HG03520 (cell line): Measurements from ENCODE around the gene SEPTIN3.
"Not testable (repeated sequence)": the region's sequence is repeated elsewhere in the genome, so short reads cannot be mapped to it uniquely, and the experiment has no call there.

ENCODE experiments used
- ATAC-seq: cut with Tn5 transposase; IDR thresholded peaks from one replicate; pipeline ENCODE4 v1.9.1; 2021; ENCODE audit warnings: mild to moderate bottlenecking, moderate library complexity; ENCODE audit not compliant: unreplicated experiment

Gene SEPTIN3

DNA sequence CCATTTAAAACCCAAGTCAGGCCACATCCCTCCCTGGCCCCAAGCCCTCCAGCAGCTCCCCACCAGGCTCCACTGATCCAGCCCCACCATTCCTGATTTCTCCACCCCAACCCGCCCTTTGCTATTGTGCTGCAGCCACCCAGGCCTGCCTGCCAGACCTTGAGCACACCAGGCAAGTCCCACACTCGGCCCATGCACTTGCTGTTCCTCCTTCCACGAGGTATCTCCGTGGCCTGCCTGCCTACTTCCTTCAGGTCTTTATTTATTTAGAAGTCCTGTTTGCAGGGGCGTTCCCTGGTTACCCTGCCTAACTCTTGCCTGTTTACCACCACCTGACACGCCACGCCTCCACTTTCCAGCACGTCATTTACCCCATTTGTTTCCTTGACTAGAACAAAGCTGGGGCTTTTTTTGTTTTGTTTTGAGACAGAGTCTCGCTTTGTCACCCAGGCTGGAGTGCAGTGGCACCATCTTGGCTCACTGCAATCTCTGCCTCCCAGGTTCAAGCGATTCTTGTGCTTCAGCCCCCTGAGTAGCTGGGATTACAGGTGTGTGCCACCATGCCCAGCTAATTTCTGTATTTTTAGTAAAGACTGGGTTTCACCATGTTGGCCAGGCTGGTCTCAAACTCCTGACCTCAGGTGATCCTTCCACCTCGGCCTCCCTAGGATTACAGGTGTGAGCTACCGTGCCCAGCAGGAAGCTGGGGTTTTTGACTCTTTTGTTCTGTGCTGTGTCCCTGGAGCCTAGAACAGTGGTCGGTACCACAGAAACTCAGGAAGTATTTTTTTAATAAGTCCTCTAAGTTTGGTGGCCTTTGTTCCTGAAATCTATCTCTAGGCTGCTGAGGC, 29.0 kb upstream of the SEPTIN3 start:
- ATAC-seq, result peak; percentile 49

DNA sequence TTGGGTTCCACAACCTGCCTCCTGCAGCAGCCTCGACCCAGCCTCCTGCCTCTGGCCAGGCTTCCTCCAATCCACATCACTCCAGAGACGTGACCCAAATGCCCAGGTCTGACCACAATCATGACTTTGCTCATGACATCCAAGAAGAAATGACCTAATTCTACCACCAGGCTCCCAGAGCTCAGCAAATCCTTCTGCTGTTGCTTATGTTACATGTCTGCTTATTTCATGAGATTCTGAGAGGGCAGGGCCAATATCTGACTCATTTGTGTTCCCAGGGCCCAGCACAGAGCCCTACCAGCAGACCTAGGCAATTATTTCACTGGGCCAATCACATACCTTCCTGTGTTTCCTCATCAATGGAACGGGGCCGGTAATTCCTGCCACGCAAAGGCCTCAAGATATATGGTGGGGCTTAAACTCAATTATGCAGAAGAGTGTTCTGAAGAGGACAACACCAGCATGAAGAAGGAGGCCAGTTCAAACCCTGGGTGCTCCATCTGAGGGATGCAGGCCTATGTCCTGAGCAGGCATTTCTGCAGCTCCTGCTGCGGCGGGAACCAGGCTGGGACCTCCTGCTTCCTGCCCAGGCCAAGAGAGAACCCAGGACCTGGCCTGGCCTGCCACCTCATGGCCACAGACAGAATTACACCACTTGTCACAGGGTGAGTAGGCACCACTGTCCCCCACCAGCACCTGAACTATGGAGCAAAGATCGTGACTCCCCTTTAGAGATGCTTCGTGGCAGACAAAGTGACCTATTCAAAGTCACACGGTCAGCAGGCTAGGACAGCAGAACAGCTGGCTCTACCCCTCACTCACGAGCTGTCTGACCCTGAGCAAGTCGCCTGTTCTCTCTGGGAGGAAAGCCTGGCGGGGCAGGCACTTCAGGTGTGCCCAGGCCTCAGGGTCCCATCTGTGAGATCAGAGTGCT, 28.1 kb upstream of the SEPTIN3 start:
- ATAC-seq, result peak; percentile 34

DNA sequence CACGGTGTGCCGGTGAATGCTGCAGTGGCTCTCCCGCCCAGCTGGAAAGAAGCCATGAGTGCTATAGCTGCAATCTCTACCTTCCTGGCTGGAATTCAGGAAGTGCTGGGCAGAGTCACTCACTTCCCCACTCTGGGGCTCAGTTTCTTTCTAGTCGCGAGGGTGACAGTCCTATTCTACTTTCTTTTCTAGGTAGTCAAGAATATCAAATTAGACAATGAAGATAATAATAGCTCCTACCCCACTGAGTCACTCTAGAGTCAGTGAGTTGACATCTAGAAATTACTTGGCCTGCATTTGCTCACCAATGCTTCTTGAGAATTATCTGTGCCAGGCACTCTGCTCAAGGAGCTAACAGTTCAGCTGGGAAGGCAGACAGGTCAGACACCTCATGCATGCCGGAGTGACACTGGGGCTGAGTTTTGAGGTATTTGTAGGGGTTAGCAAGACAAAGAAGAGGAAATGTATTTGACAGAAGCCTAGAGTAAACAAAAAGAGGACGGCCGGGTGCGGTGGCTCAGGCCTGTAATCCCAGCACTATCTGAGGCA, 25.5 kb upstream of the SEPTIN3 start:
- no peak for ATAC-seq

- ATAC-seq, result peak; percentile 74
Observed at GRCh38 chr22:41946629-41947423, 22.4 kb upstream of the SEPTIN3 start, which contains the start of gene CENPM. CENPM (minus strand) TSS chr22:41947152; CDS start chr22:41947076, 76 bp downstream.

DNA sequence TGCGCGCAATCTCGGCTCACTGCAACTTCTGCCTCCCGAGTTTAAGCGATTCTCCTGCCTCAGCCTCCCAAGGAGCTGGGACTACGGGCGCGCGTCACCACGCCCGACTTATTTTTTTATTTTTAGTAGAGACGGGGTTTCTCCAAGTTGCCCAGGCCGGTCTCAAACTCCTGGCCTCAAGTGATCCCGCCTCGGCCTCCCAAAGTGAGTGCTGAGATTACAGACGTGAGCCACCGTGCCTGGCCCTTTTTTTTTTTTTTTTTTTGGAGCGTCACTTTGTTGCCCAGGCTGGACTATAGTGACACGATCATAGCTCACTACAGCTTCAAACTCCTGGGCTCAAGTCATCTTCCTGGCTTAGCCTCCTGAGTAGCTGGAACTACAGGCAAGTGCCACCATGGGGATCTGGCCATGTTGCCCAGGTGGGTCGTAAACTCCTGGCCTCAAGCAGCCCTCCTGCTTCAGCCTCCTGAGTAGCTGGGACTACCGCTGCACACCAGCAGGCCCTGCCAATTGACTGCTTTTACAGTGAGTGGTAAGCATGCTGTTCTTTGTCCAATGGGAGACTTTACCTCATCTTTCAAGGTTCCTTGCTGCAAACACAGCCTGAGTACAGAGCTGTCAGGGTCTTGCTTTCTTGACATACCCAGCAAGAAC, 21.7 kb upstream of the SEPTIN3 start:
- ATAC-seq, result no peak

- no peak for ATAC-seq
Observed at GRCh38 chr22:41948142-41948541, 21.1 kb upstream of the SEPTIN3 start.

DNA sequence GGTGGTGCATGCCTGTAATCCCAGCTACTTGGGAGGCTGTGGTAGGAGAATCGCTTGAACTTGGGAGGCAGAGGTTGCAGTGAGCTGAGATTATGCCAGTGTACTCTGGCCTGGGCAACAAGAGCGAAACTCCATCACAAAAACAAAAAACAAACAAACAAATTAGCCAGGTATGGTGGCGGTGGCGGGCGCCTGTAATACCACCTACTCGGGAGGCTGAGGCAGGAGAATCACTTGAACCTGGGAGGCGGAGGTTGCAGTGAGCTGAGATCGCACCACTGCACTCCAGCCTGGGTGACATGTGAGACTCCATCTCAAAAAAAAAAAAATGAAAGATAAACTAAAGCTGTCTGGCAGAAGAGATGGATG, 20.3 kb upstream of the SEPTIN3 start:
- not testable (repeated sequence) for ATAC-seq

- ATAC-seq, result no peak
Observed at GRCh38 chr22:41949297-41949965, 19.8 kb upstream of the SEPTIN3 start.

DNA sequence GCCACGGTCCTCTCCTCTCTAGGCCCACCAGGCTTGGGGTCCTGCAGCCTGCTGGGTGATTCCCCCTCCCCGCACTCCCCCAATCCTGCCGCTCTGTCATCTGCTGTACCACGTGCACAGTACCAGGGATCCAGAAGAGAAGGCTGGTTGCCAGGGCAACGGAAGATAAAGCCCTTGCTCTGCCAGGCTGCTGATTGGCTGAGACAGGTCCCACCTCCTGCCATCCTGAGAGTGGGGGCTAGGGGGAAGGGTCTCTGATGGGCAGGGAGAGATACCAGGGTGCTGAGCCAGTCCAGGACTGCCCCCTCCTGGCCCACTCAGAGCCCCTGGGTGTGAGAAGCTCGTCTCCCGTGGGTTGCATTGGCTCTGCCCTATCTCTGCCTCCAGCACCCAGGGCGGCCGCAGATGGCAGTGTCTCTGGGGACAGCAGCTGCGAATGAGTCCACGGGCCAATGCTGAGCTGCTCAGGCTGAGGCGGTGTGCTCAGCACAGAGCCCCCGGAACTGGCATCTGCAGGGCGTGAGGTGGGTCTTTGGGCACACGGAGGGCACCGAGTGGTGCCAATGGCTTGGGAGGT, 17.3 kb upstream of the SEPTIN3 start, which contains the start of gene SMIM45:
SMIM45 (plus strand) TSS at position 253 of the 577 bp plus-strand sequence.
- no peak for ATAC-seq

DNA sequence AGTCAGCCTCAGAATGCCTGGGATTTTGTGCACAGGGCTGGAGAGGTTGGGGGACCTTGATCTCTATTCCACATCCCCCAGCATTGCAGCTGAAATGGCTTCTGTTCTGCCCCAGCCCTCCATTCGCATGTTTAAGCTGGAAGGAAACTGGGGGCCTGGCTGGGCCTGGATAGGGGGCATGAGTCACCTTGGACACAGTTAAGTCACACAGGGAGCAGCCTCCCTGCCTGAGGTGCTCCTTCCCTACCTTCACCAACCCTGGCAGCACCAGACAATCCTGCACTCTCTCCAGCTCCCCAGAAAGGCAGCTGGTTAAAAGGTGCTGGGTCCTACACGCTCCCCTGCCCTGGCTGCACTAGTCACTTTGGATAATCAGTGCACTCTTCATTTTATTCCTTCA, 16.5 kb upstream of the SEPTIN3 start:
- no peak for ATAC-seq

GRCh38 chr22:41957941-41958556, 11.2 kb upstream of the SEPTIN3 start:
- no peak for ATAC-seq

DNA sequence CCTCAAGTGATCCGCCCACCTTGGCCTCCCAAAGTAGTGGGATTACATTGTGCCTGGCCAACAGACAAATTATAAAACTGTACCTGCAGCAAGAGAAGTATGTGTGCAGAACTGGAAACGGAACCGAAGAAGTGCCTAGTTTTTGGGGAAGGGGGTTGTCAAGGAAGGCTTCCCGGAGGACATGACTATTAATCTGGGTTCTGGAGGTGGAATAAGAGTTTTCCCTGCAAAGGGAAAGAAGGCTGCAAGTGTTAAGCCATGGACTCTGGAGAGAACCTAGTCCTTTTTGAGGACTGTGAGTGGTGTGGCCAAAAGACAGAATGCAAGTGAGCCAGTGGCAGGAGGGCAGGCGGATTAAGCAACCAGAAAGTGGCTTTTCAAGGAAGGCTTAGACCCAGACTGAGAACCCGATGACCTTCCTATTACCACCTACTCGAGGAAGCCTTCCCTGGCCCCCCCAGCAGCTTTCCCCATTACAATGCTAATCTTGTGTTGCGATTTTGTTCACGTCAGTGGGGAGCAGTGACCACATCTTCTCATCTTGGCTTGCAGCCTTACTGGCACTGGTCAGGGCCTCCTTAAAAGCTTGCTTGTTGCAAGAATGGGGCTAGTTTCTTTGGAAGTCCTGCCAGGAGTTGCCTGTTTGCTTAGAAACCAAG, 5.7 kb upstream of the SEPTIN3 start:
- no peak for ATAC-seq

- no peak for ATAC-seq
Observed at GRCh38 chr22:41964112-41964491, 5.1 kb upstream of the SEPTIN3 start.

DNA sequence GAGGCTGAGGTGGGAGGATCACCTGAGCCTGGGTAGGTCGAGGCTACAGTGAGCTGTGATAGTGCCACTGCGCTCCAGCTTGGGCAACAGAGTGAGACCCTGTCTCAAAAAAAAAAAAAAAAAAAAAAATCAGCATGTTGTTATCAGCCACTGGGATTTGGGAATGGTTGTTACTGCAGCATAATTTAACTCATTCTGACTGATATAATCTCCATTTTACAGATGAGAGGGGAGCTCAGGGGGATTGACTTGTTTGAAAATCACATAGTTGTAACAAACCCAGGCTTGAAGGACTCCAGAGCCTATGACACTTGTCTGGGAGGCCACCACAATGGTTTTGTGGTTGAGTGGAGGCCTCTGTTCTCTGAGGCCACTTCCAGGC, 3.0 kb upstream of the SEPTIN3 start:
- ATAC-seq, result no peak

GRCh38 chr22:41966607-41967240, 2.5 kb upstream of the SEPTIN3 start:
- no peak for ATAC-seq

GRCh38 chr22:41968601-41969000, 642 bp upstream of the SEPTIN3 start:
- ATAC-seq, result no peak

DNA sequence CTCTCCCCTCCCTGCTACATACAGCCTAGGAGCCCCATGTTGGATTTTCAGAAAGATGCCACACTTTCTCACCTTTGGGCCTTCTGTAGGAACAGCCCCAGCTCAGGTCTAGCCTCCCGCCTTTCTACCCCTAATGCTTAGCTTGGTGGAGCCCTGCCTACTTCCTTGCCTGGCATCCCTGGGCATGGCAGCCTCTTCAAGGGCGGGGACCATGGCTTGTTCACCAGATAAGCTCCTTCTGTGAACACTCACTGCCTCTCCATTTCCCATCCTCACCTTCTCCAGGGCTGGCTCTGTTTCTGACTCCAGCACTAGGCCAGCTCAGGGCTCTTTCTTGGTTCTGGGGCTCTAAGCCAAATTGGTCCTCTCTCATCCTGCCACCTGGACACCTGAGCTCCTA, 1.4 kb downstream of the SEPTIN3 start:
- ATAC-seq, result no peak

- no peak for ATAC-seq
Observed at GRCh38 chr22:41971431-41971830, 2.2 kb downstream of the SEPTIN3 start.
